K562 (cell line): ENCODE results near the gene AIG1. TPM values are rescaled to one million over a fixed set of nuclear protein-coding genes. Genes with fewer than 3 reads are reported as not detected.
A peak's percentile ranks its signal among the peaks of the same experiment; 100 is the strongest.

Experiments
- ATAC-seq: fragments of 200-7000 bp; cut with Tn5 transposase; 3 replicates; pipeline ENCODE4 v1.9.1; 2020; ENCODE audit warnings: moderate library complexity
- BruUV-seq: library from RNA; stranded (reverse); fragments of 400-500 nt; replicated peaks from 2 replicates; lab custom pipeline; 2021; lab: Mats Ljungman, UMichigan
- CTCF ChIA-PET: fragments of 300-600 bp; formaldehyde crosslinking; extraction: SDS; loops from one replicate; lab custom pipeline; 2021; ENCODE audit warnings: low intra/inter-chr PET ratio; lab: Yijun Ruan, JAX
- POLR2A ChIA-PET: fragments of 300-600, 350-650 bp; sonication (Branson Sonifier 250); formaldehyde crosslinking; extraction: SDS; loops from one replicate; lab custom pipeline; 2021; ENCODE audit warnings: antibody characterized with exemption, inconsistent platforms; lab: Yijun Ruan, JAX
- DNase-seq, 4 experiments: peaks; one replicate each; pipeline versions ENCODE4 v3.0.0 to v3.0.0-alpha.2; 2011 to 2018; ENCODE audit warnings: low spot score in 3 of 4, mixed read lengths in 3 of 4; ENCODE audit errors: extremely low read depth in 1 of 4
- FAIRE-seq: peaks from 2 replicates; lab custom pipeline; 2011; peaks lifted over from hg19 to GRCh38; lab: Jason Lieb, UNC
- H2AFZ ChIP-seq: 2 replicates; pipeline ENCODE4 v1.6.0; 2011; ENCODE audit warnings: low read depth, low read length, control low read depth, inconsistent platforms
- H3K27ac ChIP-seq: fragments of 200-600 bp; 3 replicates; pipeline ENCODE4 v1.8.0; 2011; ENCODE audit warnings: low read depth, mild to moderate bottlenecking, control low read depth, inconsistent platforms, low read length, moderate library complexity, mixed read lengths; ENCODE audit errors: extremely low read depth
- H3K27me3 ChIP-seq, 2 experiments: fragments of 300-600 bp in 1 of 2; 2 replicates in 1 of 2; 3 replicates in 1 of 2; pipeline versions ENCODE4 v1.6.0 to v1.8.0; 2011; ENCODE audit warnings: inconsistent platforms in 2 of 2, low read length in 2 of 2, mild to moderate bottlenecking in 1 of 2, mixed read lengths in 1 of 2, moderate library complexity in 1 of 2; ENCODE audit not compliant: control insufficient read depth in 2 of 2, insufficient read depth in 2 of 2
- H3K36me3 ChIP-seq: fragments of 300-600 bp; 3 replicates; pipeline ENCODE4 v1.8.0; 2011; ENCODE audit warnings: mild to moderate bottlenecking, low read length, inconsistent platforms; ENCODE audit not compliant: control insufficient read depth, insufficient read depth
- H3K4me1 ChIP-seq, 2 experiments: fragments of 200-600 bp in 1 of 2; replicated peaks in 1 of 2; 2 replicates in 1 of 2; 3 replicates in 1 of 2; pipeline versions ENCODE4 v1.5.1 to v1.8.0; 2011; ENCODE audit warnings: inconsistent platforms in 2 of 2, low read length in 2 of 2, mild to moderate bottlenecking in 1 of 2, mixed read lengths in 1 of 2, moderate library complexity in 1 of 2; ENCODE audit not compliant: control insufficient read depth in 2 of 2, insufficient read depth in 2 of 2
- H3K4me2 ChIP-seq: 2 replicates; pipeline ENCODE4 v1.6.1; 2011; ENCODE audit warnings: low read length, control low read depth, inconsistent platforms, mixed read lengths; ENCODE audit not compliant: insufficient read depth
- H3K4me3 ChIP-seq: fragments of 200-600 bp; sonication (generic), shearing (Covaris generic); 2 replicates; pipeline ENCODE4 v1.5.1; 2016; ENCODE audit warnings: control low read depth, inconsistent platforms
- H3K79me2 ChIP-seq: fragments of 200-600 bp; 3 replicates; pipeline ENCODE4 v1.8.0; 2011; ENCODE audit warnings: low read length, inconsistent platforms; ENCODE audit not compliant: control insufficient read depth, insufficient read depth
- H3K9ac ChIP-seq, 2 experiments: 2 replicates each; pipeline versions ENCODE4 v1.6.0 to v1.6.1; 2011; ENCODE audit warnings: low read depth in 2 of 2, low read length in 2 of 2, control low read depth in 1 of 2, inconsistent platforms in 1 of 2, mild to moderate bottlenecking in 1 of 2, mixed read lengths in 1 of 2; ENCODE audit not compliant: insufficient read depth in 1 of 2
- H3K9me1 ChIP-seq: one replicate; pipeline ENCODE4 v1.6.0; 2011; ENCODE audit warnings: inconsistent platforms, mild to moderate bottlenecking, low read length, moderate library complexity; ENCODE audit not compliant: control insufficient read depth, insufficient read depth
- H3K9me3 ChIP-seq: replicated peaks from 2 replicates; pipeline ENCODE4 v1.5.1; 2011; ENCODE audit warnings: low read depth, low read length, inconsistent platforms; ENCODE audit not compliant: control insufficient read depth, insufficient read depth
- H4K20me1 ChIP-seq: replicated peaks from 2 replicates; pipeline ENCODE4 v1.6.1; 2011; ENCODE audit warnings: low read length, inconsistent platforms, mixed read lengths; ENCODE audit not compliant: control insufficient read depth, insufficient read depth
- ADNP ChIP-seq: fragments of 200-800 bp; sonication (Bioruptor generic); IDR thresholded peaks from 2 replicates; pipeline ENCODE4 v1.6.1; 2016; ENCODE audit warnings: missing genetic modification characterization, missing compliant biosample characterization
- ARID1B ChIP-seq: fragments of 450-650 bp; IDR thresholded peaks from 2 replicates; pipeline ENCODE4 v1.6.1; 2016; ENCODE audit warnings: antibody characterized with exemption, mild to moderate bottlenecking, inconsistent platforms
- C11orf30 ChIP-seq: fragments of 450-650 bp; IDR thresholded peaks from 2 replicates; pipeline ENCODE4 v1.6.1; 2016; ENCODE audit warnings: low read depth, mild to moderate bottlenecking
- CBX3 ChIP-seq, 2 experiments: IDR thresholded peaks; 1 replicate in 1 of 2; 2 replicates in 1 of 2; pipeline ENCODE4 v1.6.1; 2012; ENCODE audit warnings: inconsistent platforms in 2 of 2, low read length in 2 of 2, borderline replicate concordance in 1 of 2, control low read depth in 1 of 2
- CHD1 ChIP-seq: fragments of 200-600 bp; sonication (generic); IDR thresholded peaks from one replicate; pipeline ENCODE4 v1.6.1; 2012; ENCODE audit warnings: mild to moderate bottlenecking, moderate library complexity, low read length, inconsistent platforms
- CXXC5 ChIP-seq: fragments of 250-450 bp; sonication (Bioruptor Pico); IDR thresholded peaks from 2 replicates; pipeline ENCODE4 v1.8.0; 2022; ENCODE audit warnings: inconsistent platforms, mild to moderate bottlenecking, moderate library complexity
- FOS ChIP-seq: IDR thresholded peaks from 3 replicates; pipeline ENCODE4 v1.6.1; 2011; ENCODE audit not compliant: insufficient read length; ENCODE audit errors: extremely low read depth
- HNRNPL ChIP-seq: fragments of 200-400 bp; formaldehyde crosslinking; IDR thresholded peaks from 2 replicates; pipeline ENCODE4 v1.6.1; 2017; ENCODE audit warnings: low read depth, mild to moderate bottlenecking, low read length
- MAFF ChIP-seq: IDR thresholded peaks from 2 replicates; pipeline ENCODE4 v1.6.1; 2012; ENCODE audit warnings: low read length, improper control_type of control experiment
- NBN ChIP-seq: fragments of 450-650 bp; IDR thresholded peaks from 2 replicates; pipeline ENCODE4 v1.6.1; 2016; ENCODE audit warnings: low read depth, mild to moderate bottlenecking
- PHB2 ChIP-seq: fragments of 450-650 bp; IDR thresholded peaks from 2 replicates; pipeline ENCODE4 v1.6.1; 2017; ENCODE audit warnings: low read depth
- RBM14 ChIP-seq: fragments of 200-400 bp; formaldehyde crosslinking; IDR thresholded peaks from 2 replicates; pipeline ENCODE4 v1.6.1; 2018; ENCODE audit warnings: low read depth, mild to moderate bottlenecking, low read length, moderate library complexity, borderline replicate concordance; ENCODE audit not compliant: insufficient read depth
- SIN3A ChIP-seq, 2 experiments: fragments of 150-350 bp in 1 of 2; IDR thresholded peaks; 2 replicates each; pipeline ENCODE4 v1.6.1; 2011 to 2016; ENCODE audit warnings: borderline replicate concordance in 2 of 2, low read depth in 2 of 2, low read length in 2 of 2, mild to moderate bottlenecking in 2 of 2, moderate library complexity in 2 of 2; ENCODE audit not compliant: control insufficient read depth in 1 of 2
- SMARCA4 ChIP-seq: fragments of 450-650 bp; IDR thresholded peaks from 2 replicates; pipeline ENCODE4 v1.6.1; 2016
- ZC3H4 ChIP-seq: sonication (generic); formaldehyde crosslinking; IDR thresholded peaks from 2 replicates; pipeline ENCODE4 v1.9.0; 2021; ENCODE audit warnings: missing genetic modification reagents, borderline replicate concordance
- ZFP1 ChIP-seq: fragments of 450-650 bp; formaldehyde crosslinking; IDR thresholded peaks from 2 replicates; pipeline ENCODE4 v1.4.0; 2020; ENCODE audit warnings: mild to moderate bottlenecking, mixed read lengths
- ZNF134 ChIP-seq: fragments of 250-450 bp; sonication (Bioruptor Pico); conservative IDR thresholded peaks from 2 replicates; pipeline ENCODE4 v1.4.0; 2020
- ZNF143 ChIP-seq: sonication (generic); formaldehyde crosslinking; IDR thresholded peaks from 2 replicates; pipeline ENCODE4 v1.9.0; 2022; ENCODE audit warnings: mild to moderate bottlenecking, missing genetic modification reagents
- ZNF316 ChIP-seq: fragments of 450-650 bp; IDR thresholded peaks from 2 replicates; pipeline ENCODE4 v1.6.1; 2016
- WGBS: fragments of 100-300 bp; shearing (Covaris generic); methylation state at CpG from one replicate; pipeline ENCODE4 v1.1.6; 2016; ENCODE audit warnings: low coverage, mixed read lengths; ENCODE audit not compliant: insufficient coverage; ENCODE audit errors: missing lambda C conversion rate; 5-methylcytosine and 5-hydroxymethylcytosine counted together
- in situ Hi-C: fragments of 300-500 bp; cut with MboI; formaldehyde crosslinking; loops from 4 replicates; pipeline ENCODE4 v1.15.0; 2018; ENCODE audit warnings: inconsistent platforms, mixed read lengths
- intact Hi-C: fragments of 100-400 bp; cut with micrococcal nuclease; formaldehyde crosslinking; loops from 2 replicates; pipeline ENCODE4 v1.14.2; 2022
- polyA plus RNA-seq, 8 experiments: library from polyadenylated mRNA; depleted of rRNA in 4 of 8; stranded (reverse) in 5 of 8; unstranded in 3 of 8; fragments of >200 nt; fragmentation: Nextera tagmentation in 2 of 8; fragmentation: Illumina TruSeq in 1 of 8; extraction: Ambion mirVana in 2 of 8; extraction: Trizol in 1 of 8; gene quantifications; 2 replicates each; pipeline versions ENCODE4 v1.2.1 to v1.2.3, GENCODE V29; 2011 to 2014; ENCODE audit warnings: inconsistent platforms in 1 of 8, missing spikeins in 1 of 8
- total RNA-seq, 7 experiments: library from RNA; depleted of rRNA in 6 of 7; stranded (reverse); fragments of >200 nt in 6 of 7; fragmentation: Illumina TruSeq in 2 of 7; extraction: Trizol in 2 of 7; gene quantifications; 2 replicates each; pipeline versions ENCODE4 v1.2.1 to v1.2.3, GENCODE V29; 2011 to 2021; ENCODE audit warnings: low replicate concordance in 1 of 7
- TF ChIP-seq, protein P1 (sequence below), 2 experiments: fragments of 450-650 bp in 1 of 2; sonication (generic) in 1 of 2; formaldehyde crosslinking; conservative IDR thresholded peaks; 2 replicates each; pipeline versions ENCODE4 v1.4.0 to v1.8.1; 2020 to 2022; ENCODE audit warnings: mild to moderate bottlenecking in 1 of 2, missing genetic modification reagents in 1 of 2
- TF ChIP-seq, protein P2 (sequence below): fragments of 450-650 bp; conservative IDR thresholded peaks from 2 replicates; pipeline ENCODE4 v1.6.1; 2016; ENCODE audit warnings: missing genetic modification characterization, low read depth, mild to moderate bottlenecking, control low read depth, missing compliant biosample characterization
- TF ChIP-seq, protein P3 (sequence below): fragments of 450-650 bp; formaldehyde crosslinking; IDR thresholded peaks from 2 replicates; pipeline ENCODE4 v1.4.0; 2022; ENCODE audit warnings: mild to moderate bottlenecking, moderate library complexity

The AIG1 gene
- total and polyA plus RNA-seq, 9 of the 15 experiments (the other 6 are each of a cell fraction or from before 2014, with no cell fraction given), result 74.8 to 333 (median 127) TPM

DNA sequence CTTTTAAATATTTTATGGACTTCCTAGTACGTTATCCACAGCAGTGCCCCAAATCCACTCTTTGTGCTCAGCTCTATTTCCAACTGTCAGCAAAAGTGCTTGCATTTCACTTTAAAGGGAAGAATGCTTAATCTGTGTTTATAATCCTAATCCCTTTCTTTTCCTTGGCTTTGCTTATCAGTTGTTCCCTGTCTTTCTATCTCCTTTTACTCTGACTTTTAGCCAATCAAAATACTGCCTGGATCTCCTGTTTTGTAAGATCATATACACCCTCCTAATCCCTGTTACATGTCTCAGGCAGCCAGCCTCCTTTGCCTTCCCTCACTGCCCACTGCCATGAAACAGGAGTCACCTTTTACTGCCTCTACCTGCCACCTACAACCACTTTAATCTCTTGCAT lies 102.9 kb downstream of the AIG1 start:
- peak overlapping the region in 1 of 2 experiments; percentile 88; a peak in 3 of 4 replicates for H3K9ac ChIP-seq
- peaks cover 52% of the 10 kb centered on the region for H3K79me2 ChIP-seq
- intact Hi-C loops (loop anchor here (1.0 to 10.0 kb wide), 3 partner anchors 37 to 219 kb away; partner anchors contain the start of genes AIG1 and HIVEP2), in situ Hi-C loops (no loop called here)
- no peaks in the 10 kb centered on the region for H4K20me1 ChIP-seq
- H3K4me3 ChIP-seq, result no peak overlapping the region
- ATAC-seq (0 out of 3 replicates have a peak, but pooled peaks have one; percentile 6), DNase-seq (peak in 2 of 4 experiments; percentile 41 to 57), FAIRE-seq (no peak)
- no peaks in the 10 kb centered on the region for H3K27me3 ChIP-seq
- H3K9me3 ChIP-seq, result no peaks in the 10 kb centered on the region; the same call in 1 of the 2 replicates
- WGBS, result 28% methylated on average over 1 of the region's 1 CpG
- no TSS peak for BruUV-seq
- H2AFZ ChIP-seq, result peak overlapping the region; percentile 9; the same call in 1 of the 2 replicates
- peak overlapping the region; percentile 29; the same call in 1 of the 2 replicates for H3K4me2 ChIP-seq
- H3K36me3 ChIP-seq, result peaks cover 28% of the 10 kb centered on the region
- CTCF ChIA-PET, result no interaction called here
- peaks cover 12 to 25% of the 10 kb centered on the region in 2 experiments for H3K4me1 ChIP-seq
- H3K27ac ChIP-seq, result peak overlapping the region; percentile 84
- no peaks in the 10 kb centered on the region for H3K9me1 ChIP-seq
- POLR2A ChIA-PET, result no interaction called here
- TF ChIP-seq FOS (no peak), ZC3H4 (CRISPR knock-in tag) (no peak), ADNP (tag) (0 out of 2 replicates have a peak, but pooled peaks have one; percentile 8), CXXC5 (CRISPR knock-in tag) (0 out of 2 replicates have a peak, but pooled peaks have one; percentile 4), ZNF316 (peak; percentile 73), HNRNPL (no peak), ARID1B (peak; percentile 62), SMARCA4 (peak; percentile 16; the same call in 1 of the 2 replicates), NBN (0 out of 2 replicates have a peak, but pooled peaks have one; percentile 1), RBM14 (no peak), SIN3A (IDR thresholded peaks at IDR 0.05; ENCODE audit: borderline replicate concordance in 2 of 2, control insufficient read depth in 1 of 2, low read depth in 2 of 2, low read length in 2 of 2) (no peak), CHD1 (peak; percentile 46), CBX3 (IDR thresholded peaks at IDR 0.05; ENCODE audit: borderline replicate concordance in 1 of 2, low read length in 2 of 2) (no peak), ZNF134 (CRISPR knock-in tag) (no peak), MAFF (peak; percentile 28; the same call in 1 of the 2 replicates), ZFP1 (no peak), C11orf30 (peak; percentile 73), PHB2 (0 out of 2 replicates have a peak, but pooled peaks have one; percentile 21), ZNF143 (CRISPR knock-in tag) (no peak)
- TF ChIP-seq, protein P1, sequence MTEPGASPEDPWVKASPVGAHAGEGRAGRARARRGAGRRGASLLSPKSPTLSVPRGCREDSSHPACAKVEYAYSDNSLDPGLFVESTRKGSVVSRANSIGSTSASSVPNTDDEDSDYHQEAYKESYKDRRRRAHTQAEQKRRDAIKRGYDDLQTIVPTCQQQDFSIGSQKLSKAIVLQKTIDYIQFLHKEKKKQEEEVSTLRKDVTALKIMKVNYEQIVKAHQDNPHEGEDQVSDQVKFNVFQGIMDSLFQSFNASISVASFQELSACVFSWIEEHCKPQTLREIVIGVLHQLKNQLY (CRISPR knock-in tag; conservative IDR thresholded peaks at IDR 0.05), result no peak
- TF ChIP-seq, protein P2, sequence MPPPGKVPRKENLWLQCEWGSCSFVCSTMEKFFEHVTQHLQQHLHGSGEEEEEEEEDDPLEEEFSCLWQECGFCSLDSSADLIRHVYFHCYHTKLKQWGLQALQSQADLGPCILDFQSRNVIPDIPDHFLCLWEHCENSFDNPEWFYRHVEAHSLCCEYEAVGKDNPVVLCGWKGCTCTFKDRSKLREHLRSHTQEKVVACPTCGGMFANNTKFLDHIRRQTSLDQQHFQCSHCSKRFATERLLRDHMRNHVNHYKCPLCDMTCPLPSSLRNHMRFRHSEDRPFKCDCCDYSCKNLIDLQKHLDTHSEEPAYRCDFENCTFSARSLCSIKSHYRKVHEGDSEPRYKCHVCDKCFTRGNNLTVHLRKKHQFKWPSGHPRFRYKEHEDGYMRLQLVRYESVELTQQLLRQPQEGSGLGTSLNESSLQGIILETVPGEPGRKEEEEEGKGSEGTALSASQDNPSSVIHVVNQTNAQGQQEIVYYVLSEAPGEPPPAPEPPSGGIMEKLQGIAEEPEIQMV (tag), result no peak
- TF ChIP-seq, protein P3, sequence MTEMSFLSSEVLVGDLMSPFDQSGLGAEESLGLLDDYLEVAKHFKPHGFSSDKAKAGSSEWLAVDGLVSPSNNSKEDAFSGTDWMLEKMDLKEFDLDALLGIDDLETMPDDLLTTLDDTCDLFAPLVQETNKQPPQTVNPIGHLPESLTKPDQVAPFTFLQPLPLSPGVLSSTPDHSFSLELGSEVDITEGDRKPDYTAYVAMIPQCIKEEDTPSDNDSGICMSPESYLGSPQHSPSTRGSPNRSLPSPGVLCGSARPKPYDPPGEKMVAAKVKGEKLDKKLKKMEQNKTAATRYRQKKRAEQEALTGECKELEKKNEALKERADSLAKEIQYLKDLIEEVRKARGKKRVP (CRISPR knock-in tag), result no peak
